OCI-LY3 (cell line): ENCODE measurements around the gene IP6K2.

ENCODE experiments used
- H2AFZ ChIP-seq: fragments of 200-600, 300-600 bp; shearing (Covaris generic); 2 replicates; pipeline ENCODE4 v1.6.0; 2014; ENCODE audit warnings: antibody characterized with exemption, low read depth, low read length
- H3K27ac ChIP-seq: fragments of 200-600, 300-600 bp; sonication (generic); 2 replicates; pipeline ENCODE4 v1.5.1; 2014; ENCODE audit warnings: mild to moderate bottlenecking, low read length, moderate library complexity, mixed read lengths
- H3K27me3 ChIP-seq: fragments of 200-600, 300-600 bp; sonication (generic); 2 replicates; pipeline ENCODE4 v1.6.1; 2014; ENCODE audit warnings: low read depth, low read length, mixed read lengths
- H3K36me3 ChIP-seq: fragments of 200-600, 300-600 bp; sonication (generic); replicated peaks from 2 replicates; pipeline ENCODE3; 2014; ENCODE audit warnings: low read depth, low read length, mixed read lengths
- H3K4me1 ChIP-seq: fragments of 300-600, 200-600 bp; sonication (generic); 2 replicates; pipeline ENCODE4 v1.6.1; 2014; ENCODE audit warnings: low read length, mixed read lengths
- H3K4me2 ChIP-seq: fragments of 200-600, 300-600 bp; sonication (generic); 2 replicates; pipeline ENCODE4 v1.6.1; 2014; ENCODE audit warnings: low read length, mixed read lengths
- H3K4me3 ChIP-seq: fragments of 300-600, 200-600 bp; sonication (generic); 2 replicates; pipeline ENCODE4 v1.5.1; 2014; ENCODE audit warnings: antibody characterized with exemption, mild to moderate bottlenecking, low read length, moderate library complexity
- H3K79me2 ChIP-seq: fragments of 300-600, 200-600 bp; shearing (Covaris generic); 2 replicates; pipeline ENCODE4 v1.6.1; 2014; ENCODE audit warnings: mild to moderate bottlenecking, low read length, mixed read lengths
- H3K9ac ChIP-seq: fragments of 300-600, 200-600 bp; shearing (Covaris generic); 2 replicates; pipeline ENCODE4 v1.6.0; 2014; ENCODE audit warnings: mild to moderate bottlenecking, low read length, moderate library complexity
- H3K9me3 ChIP-seq: fragments of 200-600, 300-600 bp; shearing (Covaris generic); 2 replicates; pipeline ENCODE4 v1.6.1; 2014; ENCODE audit warnings: low read length, mixed read lengths; ENCODE audit not compliant: insufficient read depth
- H4K20me1 ChIP-seq: fragments of 200-600, 300-600 bp; sonication (generic); 2 replicates; pipeline ENCODE4 v1.6.1; 2016; ENCODE audit warnings: low read length, mixed read lengths; ENCODE audit not compliant: insufficient read depth
- CTCF ChIP-seq: fragments of 200-600, 300-600 bp; sonication (generic); IDR thresholded peaks from 2 replicates; pipeline ENCODE4 v1.5.1; 2014; ENCODE audit warnings: antibody characterized with exemption, low read length, low read depth
- EZH2phosphoT487 ChIP-seq: fragments of 200-600 bp; shearing (Covaris generic); IDR thresholded peaks from 2 replicates; pipeline ENCODE4 v1.6.1; 2018; ENCODE audit warnings: antibody characterized with exemption, mixed run types, low read depth

The IP6K2 gene

GRCh38 chr3:48690846-48691458 lies 26.1 kb downstream of the IP6K2 start:
- Histone ChIP-seq H3K9ac (no peak overlapping the region), H3K4me1 (peaks cover 5% of the 10 kb centered on the region; the same call in 1 of the 2 replicates), H3K27me3 (no peaks in the 10 kb centered on the region), H3K36me3 (peaks cover 70% of the 10 kb centered on the region), H3K4me3 (no peak overlapping the region), H3K4me2 (no peak overlapping the region), H3K79me2 (peaks cover 21% of the 10 kb centered on the region; the same call in 1 of the 2 replicates), H3K9me3 (no peaks in the 10 kb centered on the region), H3K27ac (no peak overlapping the region), H4K20me1 (peaks cover 25% of the 10 kb centered on the region), H2AFZ (no peak overlapping the region)
- no peak for TF ChIP-seq CTCF
- TF ChIP-seq EZH2phosphoT487: no peak

DNA sequence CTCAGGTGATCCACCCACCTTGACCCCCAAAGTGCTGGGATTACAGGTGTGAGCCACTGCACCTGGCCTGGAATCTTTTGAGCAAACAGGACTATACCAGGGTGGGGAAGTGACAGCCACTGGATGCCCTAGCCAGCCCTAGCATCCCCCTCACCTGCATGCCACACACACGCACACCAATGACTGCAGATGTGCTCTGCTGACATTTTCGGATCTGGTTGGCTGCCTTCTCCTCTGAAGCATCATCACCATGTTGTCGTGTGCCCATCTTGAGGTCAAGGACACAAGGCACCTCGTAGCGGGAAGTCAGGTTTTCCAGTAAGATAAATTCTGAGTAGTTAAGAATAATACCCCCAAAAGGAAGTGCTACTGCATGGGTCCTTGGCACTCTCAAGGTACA lies 27.6 kb downstream of the IP6K2 start:
- no peak overlapping the region for H2AFZ ChIP-seq
- peaks cover 19% of the 10 kb centered on the region for H3K79me2 ChIP-seq
- TF ChIP-seq CTCF (no peak), EZH2phosphoT487 (no peak)
- H3K4me3 ChIP-seq: no peak overlapping the region
- H3K36me3 ChIP-seq: peaks cover 59% of the 10 kb centered on the region
- no peak overlapping the region for H3K4me2 ChIP-seq
- no peak overlapping the region for H3K27ac ChIP-seq
- H4K20me1 ChIP-seq: peaks cover 12% of the 10 kb centered on the region
- H3K9ac ChIP-seq: no peak overlapping the region
- no peaks in the 10 kb centered on the region for H3K9me3 ChIP-seq
- peaks cover 11% of the 10 kb centered on the region for H3K4me1 ChIP-seq
- no peaks in the 10 kb centered on the region for H3K27me3 ChIP-seq

DNA sequence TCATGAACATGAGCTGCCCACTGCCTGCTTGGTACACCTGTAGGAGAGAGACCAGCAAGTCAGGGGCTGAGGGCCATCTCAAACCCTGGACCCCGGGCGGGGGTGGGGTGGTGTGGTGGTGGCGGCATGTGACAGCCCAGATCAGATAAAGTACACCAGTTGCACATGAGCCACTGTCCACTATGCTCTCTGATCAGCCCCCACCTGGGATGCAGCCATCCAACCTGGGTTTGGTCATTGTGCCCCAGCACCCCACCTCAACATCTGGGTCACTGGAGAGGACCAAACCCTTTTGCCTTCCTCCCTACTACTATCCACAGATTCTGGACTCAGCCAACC lies 28.3 kb downstream of the IP6K2 start:
- Histone ChIP-seq H3K4me3 (no peak overlapping the region), H4K20me1 (peaks cover 7% of the 10 kb centered on the region), H3K9ac (no peak overlapping the region), H3K79me2 (peaks cover 19% of the 10 kb centered on the region), H2AFZ (no peak overlapping the region), H3K27me3 (no peaks in the 10 kb centered on the region), H3K27ac (no peak overlapping the region), H3K4me2 (no peak overlapping the region), H3K9me3 (no peaks in the 10 kb centered on the region), H3K36me3 (peaks cover 53% of the 10 kb centered on the region), H3K4me1 (peaks cover 16% of the 10 kb centered on the region)
- no peak for TF ChIP-seq EZH2phosphoT487
- no peak for TF ChIP-seq CTCF

- H2AFZ ChIP-seq: no peak overlapping the region
These were observed 28.8 kb downstream of the IP6K2 start for GRCh38 chr3:48688032-48688736.

More at GRCh38 chr3:48688032-48688736, 28.8 kb downstream of the IP6K2 start:
- Histone ChIP-seq H3K9ac (no peak overlapping the region), H3K9me3 (no peaks in the 10 kb centered on the region), H3K4me3 (no peak overlapping the region), H3K27me3 (no peaks in the 10 kb centered on the region), H4K20me1 (peaks cover 7% of the 10 kb centered on the region), H3K79me2 (peaks cover 22% of the 10 kb centered on the region), H3K4me1 (peaks cover 16% of the 10 kb centered on the region), H3K27ac (no peak overlapping the region), H3K36me3 (peaks cover 49% of the 10 kb centered on the region), H3K4me2 (no peak overlapping the region)
- no peak for TF ChIP-seq CTCF
- no peak for TF ChIP-seq EZH2phosphoT487
